Prostate gland (tissue), 2 donors: ENCODE data around the gene SYTL1.
A peak's percentile ranks its signal among the peaks of the same experiment; 100 is the strongest.

ENCODE experiments used
- CTCF ChIP-seq, 4 experiments: fragments of 200-600 bp in 2 of 4; fragments of 450-650 bp in 2 of 4; sonication (generic) in 2 of 4; IDR thresholded peaks; 1 replicate in 3 of 4; 2 replicates in 1 of 4; pipeline ENCODE4 v1.5.1; 2016 to 2019; ENCODE audit warnings: antibody characterized with exemption in 4 of 4, mild to moderate bottlenecking in 2 of 4, moderate library complexity in 2 of 4
- POLR2A ChIP-seq: fragments of 450-650 bp; IDR thresholded peaks from one replicate; pipeline ENCODE4 v1.6.1; 2016; ENCODE audit warnings: antibody characterized with exemption, mild to moderate bottlenecking

GRCh38 chr1:27356619-27357280 is 14.9 kb downstream of the SYTL1 start:
- TF ChIP-seq CTCF (IDR thresholded peaks at IDR 0.05), result peak in 1 of 4 experiments; percentile 32
- peak; percentile 10 for TF ChIP-seq POLR2A
